ENCODE results near the gene COL11A2.

- TF ChIP-seq POLR2A (IDR thresholded peaks at IDR 0.05) (no peak), CTCF (IDR thresholded peaks at IDR 0.05) (no peak)
Observed at GRCh38 chr6:33166811-33167210, 25.5 kb downstream of the COL11A2 start.

All from lower leg skin (tissue), 3 donors.